GM21619 (cell line): ENCODE data around the gene MLLT6.

Experiments
- ATAC-seq: cut with Tn5 transposase; IDR thresholded peaks from one replicate; pipeline ENCODE4 v1.9.1; 2021; ENCODE audit not compliant: unreplicated experiment

Gene MLLT6

DNA sequence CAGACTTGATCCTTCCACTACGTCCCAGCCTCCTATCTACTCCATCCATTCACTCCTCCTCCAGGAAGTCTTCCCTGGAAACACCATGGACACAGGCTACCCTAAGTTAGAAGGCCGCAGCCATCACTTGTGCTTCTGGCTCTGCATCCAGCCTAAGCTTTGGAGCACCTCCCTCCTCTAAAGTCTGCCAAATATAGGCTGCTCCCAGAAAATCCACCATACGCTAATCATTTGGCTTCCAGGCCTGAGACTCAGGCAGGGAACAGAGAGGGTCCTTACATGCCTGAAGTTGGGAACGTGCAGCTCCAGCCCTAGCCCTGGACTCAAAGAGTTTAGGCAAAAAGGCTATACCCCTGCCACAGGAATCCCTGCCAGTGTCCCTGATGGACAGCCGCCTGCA lies 36.4 kb downstream of the MLLT6 start:
- ATAC-seq = no peak

DNA sequence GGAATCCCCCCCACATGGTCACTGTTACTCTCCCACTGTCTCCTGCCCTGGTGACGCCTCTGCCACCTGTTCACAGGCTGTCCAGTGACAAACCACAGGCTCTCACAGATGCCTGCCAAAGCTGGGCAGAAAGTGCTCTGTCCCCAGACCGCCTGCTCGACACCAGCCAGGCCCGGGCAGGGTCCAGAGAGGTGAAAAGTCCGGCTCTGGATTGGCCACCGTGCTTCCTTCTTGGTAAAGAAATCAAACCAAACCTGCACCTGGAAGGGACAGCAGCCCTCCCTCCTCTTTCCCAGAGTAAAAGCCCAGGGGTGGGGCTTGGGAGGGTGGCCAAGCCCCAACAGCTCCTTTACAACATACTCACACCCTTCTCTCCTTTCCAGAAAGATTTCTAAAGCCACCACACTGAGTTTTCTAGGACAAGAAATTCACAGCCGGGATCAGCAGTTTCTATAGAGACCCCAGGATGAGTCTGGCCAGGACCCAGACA lies 36.9 kb downstream of the MLLT6 start:
- no peak for ATAC-seq

DNA sequence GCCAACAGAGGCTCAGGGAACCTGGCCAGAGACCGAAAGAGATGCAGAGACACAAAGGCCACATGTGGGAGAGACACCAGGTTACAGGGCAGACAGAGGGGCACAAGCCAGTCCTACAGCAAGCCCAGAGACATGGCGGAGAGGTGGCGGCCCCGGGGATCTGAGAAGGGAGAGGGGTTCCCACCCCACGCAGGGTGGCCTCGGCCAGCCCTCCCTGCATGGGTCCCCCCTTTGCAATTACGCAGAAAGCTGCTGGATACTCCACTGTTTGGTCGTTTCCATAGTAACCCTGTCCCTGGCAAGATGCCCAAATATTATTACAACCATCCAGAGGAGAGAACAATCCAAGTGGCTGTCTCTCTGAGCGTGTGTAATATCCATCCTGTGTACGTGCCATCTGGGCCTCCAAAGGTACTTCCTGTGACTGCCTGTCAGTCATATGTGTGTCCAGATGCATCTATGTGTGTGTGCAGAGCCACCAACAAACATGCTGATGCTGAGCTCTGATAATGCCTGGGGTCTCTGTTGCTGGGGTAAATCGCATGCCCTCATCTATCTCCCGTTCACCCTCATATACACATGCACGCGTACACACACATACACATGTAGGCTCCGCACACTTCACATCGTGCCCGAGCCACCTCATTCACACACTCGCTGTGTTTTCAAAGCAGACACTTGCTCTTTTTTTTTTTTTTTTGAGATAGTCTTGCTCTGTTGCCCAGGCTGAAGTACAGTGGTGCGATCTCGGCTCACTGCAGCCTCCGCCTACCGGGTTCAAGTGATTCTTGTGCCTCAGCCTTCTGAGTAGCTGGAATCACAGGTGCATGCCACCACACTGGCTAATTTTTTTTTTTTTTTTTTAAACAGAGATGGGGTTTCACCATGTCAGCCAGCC lies 37.6 kb downstream of the MLLT6 start:
- ATAC-seq = no peak

DNA sequence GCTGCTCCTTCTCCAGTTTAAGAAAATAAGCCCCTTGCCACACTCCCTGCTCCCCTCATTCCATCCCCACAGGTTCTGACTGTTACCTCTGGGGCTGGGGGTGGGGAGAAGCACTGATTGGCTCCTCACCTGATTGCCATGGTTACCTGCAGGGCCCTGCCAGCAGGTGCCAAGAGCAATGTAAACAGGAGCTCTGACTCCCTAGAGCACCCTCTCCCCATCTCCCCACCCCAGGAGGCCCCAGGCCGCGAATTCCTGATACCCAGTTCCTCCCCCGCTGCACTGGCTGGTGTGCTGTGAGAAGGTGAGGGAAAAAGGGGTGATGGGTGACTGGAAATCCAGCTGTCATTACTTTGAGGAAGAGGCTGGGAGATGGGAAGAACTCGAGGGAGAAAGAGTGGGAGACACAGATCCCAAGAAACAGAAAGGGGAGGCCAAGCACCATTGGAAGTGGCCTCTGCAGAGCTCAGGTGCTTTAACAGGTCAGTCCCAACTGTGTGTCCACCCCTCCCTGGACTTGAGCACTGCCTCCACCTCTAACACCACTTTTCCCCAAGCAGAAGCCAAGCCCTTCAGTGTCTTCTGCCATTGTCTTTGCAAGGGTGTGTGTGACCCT lies 38.6 kb downstream of the MLLT6 start:
- no peak for ATAC-seq

DNA sequence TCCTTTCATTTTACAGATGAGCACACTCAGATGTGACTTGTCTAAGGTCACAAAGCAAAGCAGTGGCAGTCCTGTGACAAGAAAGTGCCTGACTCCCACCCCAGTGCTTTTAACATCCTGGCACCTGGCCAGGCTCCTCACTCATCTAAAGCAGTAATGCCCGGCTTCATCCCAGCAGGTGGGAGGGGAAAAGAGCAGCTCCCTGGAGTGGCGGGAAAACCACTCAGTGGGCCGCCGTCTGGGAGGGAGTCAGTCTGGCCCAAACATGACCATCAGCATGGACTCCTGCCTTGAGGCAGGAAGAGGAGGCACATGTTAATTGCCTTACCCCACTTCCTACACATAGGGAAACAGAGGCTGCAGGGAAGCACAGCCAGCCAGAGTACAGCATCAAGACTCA lies 40.5 kb downstream of the MLLT6 start:
- ATAC-seq = no peak

DNA sequence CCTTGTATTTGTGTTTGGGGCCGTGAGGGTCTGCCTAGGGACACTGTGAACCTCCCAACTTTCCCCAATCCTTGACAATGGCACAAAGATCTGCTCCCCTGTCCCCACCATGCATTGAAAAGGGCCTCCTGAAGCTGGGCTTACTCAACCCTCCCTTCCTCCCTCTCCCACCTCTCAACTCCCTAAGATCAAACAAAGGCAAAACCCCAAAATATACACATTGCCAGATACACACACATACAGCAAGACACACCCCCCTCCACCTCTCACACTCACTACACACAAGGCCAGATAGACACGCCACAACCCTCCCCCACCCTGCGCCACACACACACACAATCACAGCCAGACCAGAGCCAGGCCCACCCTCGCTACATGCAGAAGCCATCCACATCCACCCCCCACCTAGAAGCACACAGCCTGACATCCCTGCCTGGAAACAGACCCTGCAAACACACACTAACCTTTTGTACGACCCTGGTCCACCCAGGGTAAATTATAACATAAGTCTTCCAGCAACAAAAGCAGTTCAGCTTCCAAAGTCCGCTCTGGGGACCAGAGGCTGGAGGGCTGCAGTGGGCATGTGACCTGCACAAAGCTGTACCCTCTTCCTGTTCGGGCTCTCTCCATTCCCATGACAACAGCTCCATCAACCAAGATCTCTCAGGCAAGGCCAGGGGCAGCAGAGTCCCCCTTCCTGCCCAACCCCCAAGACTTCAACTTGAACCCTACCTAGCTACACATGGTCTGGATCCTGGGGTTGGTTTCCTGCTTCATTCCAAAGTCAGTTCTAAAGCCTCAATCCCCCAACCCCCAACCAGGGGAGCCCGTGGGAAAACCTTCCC lies 41.2 kb downstream of the MLLT6 start:
- ATAC-seq = no peak

DNA sequence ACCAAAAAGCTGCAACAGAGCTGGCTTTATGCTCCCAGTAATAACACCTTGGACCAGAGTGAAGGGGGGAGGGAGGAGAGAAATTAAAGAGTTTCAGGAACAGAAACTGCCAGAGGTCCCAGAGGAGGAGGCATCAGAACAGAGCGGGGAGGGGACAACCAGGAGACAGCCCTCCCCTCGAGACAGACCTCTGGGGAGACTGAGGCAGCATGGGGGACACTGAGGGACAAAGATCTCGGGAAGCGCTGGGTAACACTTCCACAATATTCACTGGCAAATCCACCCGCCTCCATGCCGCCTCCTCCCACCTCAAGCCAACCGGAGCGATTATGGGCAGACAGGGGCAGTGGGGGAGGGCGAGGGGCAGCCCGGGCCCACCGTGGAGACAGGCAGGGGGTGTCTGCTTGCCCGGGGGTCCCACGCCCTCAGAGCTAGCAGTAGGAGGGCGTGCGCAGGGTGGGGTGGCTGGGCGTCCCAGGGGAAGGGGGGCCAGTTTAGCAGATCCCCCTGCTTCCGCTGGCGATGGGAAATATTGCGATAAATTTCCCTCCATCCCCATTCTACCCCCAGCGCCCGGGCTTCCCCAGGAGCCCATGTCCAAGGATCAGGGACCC lies 41.9 kb downstream of the MLLT6 start:
- no peak for ATAC-seq

DNA sequence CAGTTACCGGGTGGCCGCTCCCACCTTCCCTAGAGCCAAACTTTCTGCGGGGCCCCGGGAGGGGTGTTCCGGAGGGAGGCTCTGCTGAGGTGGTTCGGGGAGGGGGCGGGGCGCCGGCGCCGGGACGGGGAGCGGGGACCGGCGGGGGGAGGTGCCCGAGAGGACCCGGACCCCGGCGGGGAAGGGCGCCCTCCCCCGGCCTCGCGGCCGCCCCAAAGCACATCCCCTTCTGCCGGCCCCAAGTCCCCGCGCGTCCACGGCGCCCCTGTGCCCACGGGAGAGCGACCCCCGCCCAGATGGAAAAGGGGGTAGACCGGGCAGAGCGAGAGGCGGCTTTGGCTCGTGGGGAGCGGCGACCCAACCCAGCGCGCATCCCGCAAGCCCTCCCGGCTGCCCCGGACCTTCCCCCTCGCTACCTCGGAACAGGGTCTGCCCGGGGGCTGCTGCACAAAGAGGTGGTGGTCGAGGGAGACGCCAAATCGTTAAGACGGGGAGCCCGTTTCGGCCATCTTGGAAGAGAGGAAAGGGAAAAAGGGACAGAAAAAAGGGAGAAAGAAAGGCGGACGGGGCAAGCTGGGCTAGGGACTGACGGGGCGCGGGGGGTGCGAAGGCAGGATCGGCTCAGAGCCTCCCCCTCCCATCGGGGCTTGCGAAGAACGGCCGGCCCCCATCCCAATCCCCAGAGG lies 42.5 kb downstream of the MLLT6 start:
- no peak for ATAC-seq

DNA sequence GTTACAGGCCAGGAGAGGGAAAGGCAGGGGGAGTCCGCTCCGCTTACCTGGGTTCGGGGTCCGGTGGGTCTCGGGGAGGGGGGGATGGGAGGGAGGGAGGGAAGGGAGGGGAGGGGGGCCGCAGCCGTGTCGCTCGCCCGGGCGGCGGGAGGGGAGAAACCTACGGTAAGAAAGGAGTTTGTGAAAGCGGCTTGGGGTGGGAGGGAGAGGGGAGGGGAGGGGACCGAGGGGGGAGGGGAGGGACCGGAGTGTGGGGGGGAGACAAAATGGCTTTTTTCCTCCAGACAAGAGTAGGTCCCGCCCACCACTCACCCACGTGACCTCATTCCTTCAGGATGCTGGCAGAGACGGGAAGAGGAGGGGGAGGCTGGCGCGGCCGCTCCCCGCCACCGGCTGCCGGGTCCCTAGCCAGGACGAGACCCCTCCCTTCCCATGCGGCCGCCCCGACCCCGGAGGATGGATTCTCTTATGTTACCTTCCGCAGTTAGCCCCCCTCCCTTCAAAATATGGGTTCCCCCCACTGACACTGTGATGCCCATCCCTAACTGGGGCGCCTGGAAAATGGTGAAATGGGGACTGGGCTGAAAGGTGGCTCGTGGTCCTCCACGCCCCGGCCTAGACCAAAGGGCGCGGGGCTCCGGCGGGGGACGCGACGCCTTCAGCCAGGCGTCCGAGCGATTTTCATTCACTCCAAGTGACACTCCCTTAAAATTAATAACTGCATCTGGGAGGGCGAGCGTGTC lies 43.2 kb downstream of the MLLT6 start, which contains the start of gene PCGF2:
TSS of gene PCGF2 (minus strand) at position 188 of the 743 bp plus-strand sequence. CDS start 7,934 bp downstream, outside the sequence.
- no peak for ATAC-seq

DNA sequence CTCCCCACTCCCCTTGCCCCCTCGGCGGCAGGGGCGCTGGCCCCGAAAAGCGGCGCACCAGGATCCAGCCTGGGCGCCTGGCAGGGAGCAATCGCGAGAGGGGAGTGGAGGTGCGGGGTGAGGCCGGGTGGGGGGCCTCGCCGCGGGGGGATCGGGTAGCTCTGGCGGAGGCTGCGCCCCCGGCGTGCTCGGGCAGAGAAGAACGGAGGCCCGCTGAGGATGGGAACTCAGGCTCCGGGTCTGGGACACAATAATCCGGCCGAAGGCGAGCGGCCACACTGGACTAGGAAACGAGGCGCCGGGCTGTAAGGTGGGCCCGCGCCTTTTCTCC lies 43.8 kb downstream of the MLLT6 start:
- no peak for ATAC-seq

DNA sequence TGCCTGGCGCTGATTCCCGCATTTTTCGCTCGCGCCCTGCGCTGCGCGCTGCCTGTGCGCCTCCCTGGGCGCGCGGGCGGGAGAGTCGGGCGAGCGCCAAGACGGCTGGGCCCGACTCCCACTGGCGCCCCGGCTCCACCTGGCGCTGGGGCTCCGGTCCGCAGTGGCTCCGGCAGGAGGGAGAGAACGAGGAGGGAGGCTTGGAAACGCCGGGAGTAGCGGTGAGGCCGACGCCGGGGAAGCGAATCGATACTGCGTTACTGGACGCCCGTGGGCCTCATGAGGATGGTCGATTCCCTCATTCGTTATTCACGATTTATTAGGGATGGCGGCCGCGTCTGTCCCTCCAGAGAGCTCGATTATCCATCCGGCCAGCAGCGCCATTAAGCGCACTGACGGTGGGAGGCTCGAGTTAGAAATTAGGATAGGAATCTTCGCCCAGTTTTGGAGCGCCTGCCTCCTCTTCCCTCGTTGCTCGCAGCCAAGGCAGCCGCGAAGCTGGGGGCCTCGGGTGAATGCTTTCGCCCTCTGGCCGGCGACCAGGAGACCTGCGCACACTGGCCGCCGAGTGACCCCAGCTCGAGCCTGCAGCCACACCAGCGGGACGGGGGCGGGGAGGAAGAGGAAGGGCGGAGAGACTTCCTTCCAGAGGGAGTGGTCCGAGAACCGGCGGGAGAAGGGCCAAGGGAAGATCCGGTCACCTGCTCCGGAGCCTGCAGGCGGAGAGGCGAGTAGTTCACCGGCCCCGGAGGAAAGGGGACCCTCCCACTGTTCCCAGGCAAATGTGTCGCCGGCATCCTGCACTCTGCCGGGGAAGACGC lies 44.4 kb downstream of the MLLT6 start:
- no peak for ATAC-seq

DNA sequence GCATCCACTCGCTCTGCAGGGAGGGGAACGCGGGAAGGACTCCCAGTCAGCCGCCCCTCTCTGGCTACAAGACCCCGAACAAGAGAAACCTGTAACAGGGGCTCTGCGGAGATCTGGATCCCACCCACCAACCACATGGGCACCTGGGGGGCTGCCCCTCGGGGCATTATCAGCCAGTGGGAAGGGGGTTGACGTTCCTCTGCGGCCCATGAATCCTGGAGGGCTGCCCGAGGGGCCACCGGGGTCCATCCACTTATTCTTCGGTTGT lies 44.9 kb downstream of the MLLT6 start:
- no peak for ATAC-seq

DNA sequence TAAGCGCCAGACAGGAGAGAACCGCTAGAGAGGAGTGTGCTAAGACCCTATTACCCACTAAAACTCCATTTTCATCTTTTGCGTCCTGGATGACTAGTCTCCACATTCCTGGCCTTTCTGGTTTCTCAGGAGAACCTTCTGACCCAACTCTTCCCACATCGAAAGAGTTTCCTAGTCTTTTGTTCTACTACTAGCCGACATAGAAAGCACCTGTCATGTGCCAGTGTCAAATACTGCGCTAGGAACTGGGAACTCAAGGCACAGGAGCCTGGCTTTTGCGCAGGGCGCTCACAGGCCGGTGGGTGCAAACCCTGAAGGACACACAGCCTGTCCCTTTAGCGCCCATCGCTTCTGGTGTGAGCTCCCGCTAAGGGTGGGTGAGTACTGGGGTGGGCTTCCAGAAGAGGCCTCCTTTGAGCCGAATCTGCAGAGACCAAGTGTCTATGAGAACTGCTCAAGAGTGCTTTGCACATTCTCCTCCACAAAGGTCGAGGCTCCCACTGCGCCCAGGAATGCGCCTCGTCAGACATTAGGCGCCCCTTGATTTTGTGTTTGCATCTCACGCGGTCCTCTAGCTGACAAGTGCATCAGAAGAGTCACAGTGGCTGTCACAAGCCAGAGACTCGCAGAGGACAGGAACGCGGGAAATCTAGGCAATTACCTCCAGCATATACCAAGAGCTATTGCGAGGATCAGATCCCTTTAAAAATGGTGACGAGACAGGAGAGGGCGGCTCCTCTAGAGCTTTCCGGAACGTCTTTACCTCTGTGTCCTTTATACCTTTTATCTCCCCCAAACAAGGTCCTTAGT lies 45.4 kb downstream of the MLLT6 start:
- no peak for ATAC-seq

DNA sequence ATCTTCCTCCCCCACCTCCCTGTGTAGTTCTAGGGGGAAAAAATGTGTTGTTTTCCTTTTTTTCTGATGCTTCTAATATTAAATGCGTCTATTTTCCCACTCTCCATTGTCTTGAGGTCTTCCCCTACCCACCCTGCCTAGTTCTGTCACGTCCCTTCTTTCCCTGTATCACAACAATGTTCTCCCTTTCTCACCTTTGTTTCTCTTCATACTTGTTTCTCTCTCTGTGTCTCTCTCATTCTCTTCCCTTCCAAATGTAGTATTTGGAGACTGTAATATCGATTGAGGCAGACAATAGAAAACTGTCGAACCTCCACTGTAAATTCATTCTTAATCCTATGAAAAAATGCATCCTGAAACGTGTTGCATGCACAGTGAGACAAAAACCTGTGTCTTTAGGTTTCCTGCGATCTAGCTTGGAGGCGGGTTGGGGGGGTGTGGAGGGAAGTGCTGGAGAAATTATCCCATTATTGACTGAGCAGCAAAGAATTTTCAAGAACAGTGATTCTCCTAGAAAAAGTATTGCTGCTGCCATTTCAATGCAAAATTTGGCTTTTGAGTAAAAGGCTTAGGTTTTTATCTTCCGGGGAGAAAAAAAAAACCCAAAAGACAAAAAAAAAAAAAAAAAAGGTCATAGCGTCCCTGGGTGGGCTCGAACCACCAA lies 46.2 kb downstream of the MLLT6 start:
- ATAC-seq = no peak

DNA sequence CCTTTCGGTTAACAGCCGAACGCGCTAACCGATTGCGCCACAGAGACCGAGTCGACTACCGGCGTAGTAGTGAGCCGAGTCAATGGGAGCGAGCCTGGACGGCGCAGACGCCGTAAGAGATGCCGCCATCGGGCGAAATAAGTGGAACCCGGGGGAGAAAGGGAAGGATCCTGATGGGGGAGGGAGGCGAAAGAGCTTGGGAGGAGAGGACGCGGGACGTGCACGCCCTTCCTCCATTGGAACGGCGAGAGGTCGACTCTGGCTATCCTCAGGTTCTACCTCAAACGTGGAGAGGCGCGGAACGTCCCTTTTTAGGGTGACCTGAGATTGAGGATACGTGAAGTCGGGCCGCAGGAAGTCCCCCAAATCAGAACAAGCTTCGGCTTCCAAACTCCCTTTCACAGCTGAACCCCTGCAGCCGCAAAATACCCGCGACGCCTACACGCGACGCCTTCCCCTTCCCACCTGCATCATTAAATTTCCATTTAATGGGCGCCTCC lies 46.8 kb downstream of the MLLT6 start:
- ATAC-seq = peak; percentile 10

DNA sequence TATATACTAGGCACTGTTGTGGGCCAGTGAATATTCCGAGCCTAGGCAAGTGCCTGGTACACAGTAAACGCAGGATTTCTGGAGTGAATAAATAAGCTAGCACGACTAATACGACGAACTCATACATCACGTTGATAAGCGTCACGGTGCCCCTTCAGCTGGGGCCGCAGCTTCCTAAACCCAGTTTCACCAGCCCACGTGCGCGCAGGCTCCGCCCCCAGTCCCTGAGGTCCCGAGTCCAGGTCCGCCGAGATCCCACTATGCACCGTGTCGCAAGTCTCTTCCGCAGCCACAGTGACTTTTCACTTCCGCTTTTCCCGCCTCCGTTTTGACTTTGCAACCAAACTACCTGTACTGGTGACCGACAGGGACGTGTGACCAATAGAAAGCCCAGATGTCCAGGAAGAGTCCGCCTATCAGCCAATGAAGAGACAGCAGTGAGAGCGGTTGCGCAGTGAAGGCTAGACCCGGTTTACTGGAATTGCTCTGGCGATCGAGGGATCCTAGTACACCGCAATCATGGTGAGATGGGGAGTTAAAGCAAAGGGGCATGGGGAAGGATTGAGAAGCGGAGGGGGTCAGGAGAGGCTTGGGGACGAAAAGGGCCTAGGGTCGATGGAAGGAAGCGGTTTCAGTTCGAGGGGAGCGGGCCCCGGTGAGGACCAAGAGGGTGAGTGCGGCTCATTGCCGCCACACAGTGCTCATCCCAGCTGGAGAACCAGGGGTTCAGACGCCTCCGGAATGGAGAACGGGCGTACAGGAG lies 47.4 kb downstream of the MLLT6 start, which contains the start of gene PSMB3:
TSS of gene PSMB3 (plus strand) at position 434 of the 763 bp plus-strand sequence. CDS start at position 520, 86 bp downstream.
- ATAC-seq = peak; percentile 69

DNA sequence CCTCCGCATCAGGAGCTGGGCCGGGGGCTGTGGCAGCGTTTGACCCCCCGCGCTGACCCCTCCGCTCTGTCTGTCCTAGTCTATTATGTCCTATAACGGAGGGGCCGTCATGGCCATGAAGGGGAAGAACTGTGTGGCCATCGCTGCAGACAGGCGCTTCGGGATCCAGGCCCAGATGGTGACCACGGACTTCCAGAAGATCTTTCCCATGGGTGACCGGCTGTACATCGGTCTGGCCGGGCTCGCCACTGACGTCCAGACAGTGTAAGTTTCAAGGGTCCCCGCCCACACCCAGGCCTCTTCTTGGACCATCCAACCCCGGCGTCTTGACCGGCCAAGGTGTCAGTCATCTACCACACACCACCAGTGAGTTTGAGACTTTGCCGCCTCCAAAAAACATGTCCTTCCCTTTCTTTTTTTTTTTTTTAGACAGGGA lies 48.0 kb downstream of the MLLT6 start:
- no peak for ATAC-seq
